Esophagus muscularis mucosa (tissue), 3 donors: Measurements from ENCODE around the gene PRR11.

Source experiments
- CTCF ChIP-seq, 3 experiments: fragments of 200-600 bp in 2 of 3; fragments of 450-650 bp in 1 of 3; sonication (generic) in 2 of 3; IDR thresholded peaks; one replicate each; pipeline ENCODE4 v1.5.1; 2017 to 2019; ENCODE audit warnings: antibody characterized with exemption in 3 of 3, mild to moderate bottlenecking in 2 of 3, moderate library complexity in 1 of 3
- POLR2AphosphoS5 ChIP-seq, 2 donors: sonication (generic); formaldehyde crosslinking; IDR thresholded peaks; one replicate each; pipeline ENCODE4 v1.6.1; 2017; ENCODE audit warnings: antibody characterized with exemption in 2 of 2

DNA sequence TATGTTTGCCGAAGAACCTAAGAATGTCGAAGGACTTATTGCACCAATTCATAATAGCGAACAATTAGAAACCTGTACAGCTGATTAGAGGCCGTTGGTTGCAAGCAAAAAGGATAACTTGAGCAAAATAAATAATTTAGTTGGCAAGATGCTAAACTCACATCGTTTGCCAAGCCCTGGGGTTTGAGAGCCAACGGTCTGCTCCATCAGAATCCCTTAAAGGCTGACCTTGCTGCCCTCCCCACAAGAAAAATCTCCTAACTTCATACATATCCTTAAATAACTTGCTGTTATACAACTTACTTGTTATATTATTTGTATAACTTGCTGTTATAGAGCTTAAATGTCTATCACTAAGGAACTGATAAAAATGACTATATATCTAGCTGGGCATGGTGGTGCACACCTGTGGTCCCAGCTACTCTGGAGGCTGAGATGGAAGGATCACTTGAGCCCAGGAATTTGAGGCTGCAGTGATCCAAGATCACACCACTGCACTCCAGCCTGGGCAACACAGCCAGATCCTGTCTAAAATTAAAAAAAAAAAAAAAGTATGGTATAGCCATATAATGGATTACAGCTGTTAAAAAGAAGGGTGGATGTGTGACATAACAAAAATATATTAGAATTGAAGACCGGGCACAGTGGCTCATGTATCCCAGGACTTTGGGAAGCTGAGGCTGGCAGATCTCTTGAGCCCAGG is 47.0 kb upstream of the PRR11 start:
- no peak for TF ChIP-seq CTCF (IDR thresholded peaks at IDR 0.05)
- TF ChIP-seq POLR2AphosphoS5 (IDR thresholded peaks at IDR 0.05) = no peak
